ENCODE data around the gene PPM1H.
A peak's percentile ranks its signal among the peaks of the same experiment; 100 is the strongest.

PPM1H gene

DNA sequence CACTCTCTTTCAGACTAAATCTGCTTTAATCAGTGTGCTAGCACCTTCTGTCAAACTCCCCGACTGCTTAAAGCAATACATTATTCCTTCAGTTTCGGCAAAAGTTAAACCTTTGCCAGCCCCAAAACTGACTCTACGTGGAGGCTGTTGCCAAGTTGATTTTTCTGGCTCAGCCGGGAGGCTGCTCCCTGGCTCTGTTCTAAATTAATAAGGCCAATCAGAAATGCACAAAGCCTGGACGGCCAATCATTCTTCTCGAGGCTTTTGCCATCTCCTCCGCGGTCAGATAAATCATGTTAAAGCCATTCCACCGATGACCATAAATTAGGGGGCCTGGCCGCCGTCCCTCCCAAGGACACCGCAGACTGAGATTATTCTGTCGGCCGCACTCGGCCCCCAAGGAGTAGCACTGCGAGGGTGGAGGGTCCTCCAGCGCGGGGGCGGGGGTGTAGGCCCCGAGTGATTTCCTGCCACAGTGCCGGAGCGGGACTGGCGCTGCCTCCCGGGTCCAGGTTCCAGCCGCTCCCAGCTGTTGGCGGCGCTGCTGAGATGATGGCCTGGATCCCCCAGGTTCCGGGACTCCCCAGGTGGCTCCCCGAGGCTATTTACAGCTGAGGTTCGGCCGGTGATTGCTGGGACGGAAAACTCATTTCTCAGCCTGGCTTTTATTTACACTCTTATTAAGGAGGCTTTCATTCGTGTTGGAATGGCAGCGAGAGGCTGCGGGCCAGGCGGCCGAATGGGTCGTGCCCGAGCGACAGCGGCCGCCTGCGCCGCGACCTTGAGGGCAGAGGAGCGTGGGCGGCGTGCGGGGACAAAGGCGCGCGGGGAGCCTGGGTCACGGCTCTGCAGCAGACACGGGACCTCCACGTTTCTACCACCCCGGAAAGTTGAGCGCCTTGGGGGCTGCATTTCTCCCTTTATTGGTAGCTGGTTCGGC is 303.2 kb downstream of the PPM1H start:
- peak; percentile 35 for DNase-seq

DNA sequence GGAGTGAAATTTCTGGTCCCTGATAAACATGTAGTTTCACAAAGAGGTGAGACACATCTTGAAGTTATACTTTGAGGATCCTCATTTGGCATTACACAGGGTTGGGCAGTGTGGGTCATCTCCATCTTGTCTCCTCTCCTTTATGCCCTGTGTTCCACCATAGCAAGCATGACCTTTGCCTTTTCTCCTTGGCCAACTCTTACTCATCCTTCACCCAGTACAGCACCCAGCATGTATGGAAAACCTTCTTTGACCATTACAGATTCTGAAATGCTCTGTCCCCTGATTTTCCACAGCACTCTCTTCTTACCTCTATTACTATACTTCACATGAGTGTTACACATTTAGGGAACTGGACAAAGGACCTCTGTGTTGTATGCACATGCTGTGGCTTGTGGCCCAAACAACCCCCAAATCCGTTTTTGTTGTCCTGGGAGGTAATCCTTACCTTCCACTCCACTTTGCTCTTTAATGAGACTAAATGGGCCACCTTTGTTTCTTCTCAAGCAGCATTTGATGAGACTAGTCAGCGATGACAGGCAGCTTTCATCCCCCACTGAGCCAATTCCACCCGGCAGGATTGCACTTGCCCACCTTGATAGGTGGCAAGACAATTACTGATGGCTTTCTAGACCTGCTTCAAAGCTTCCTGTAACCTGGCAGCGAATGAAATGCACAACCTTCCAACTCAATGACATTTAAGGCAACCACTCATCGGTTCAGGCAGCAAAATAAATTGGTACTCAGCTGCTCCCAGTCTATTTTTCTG is 304.8 kb downstream of the PPM1H start:
- DNase-seq, result no peak

DNA sequence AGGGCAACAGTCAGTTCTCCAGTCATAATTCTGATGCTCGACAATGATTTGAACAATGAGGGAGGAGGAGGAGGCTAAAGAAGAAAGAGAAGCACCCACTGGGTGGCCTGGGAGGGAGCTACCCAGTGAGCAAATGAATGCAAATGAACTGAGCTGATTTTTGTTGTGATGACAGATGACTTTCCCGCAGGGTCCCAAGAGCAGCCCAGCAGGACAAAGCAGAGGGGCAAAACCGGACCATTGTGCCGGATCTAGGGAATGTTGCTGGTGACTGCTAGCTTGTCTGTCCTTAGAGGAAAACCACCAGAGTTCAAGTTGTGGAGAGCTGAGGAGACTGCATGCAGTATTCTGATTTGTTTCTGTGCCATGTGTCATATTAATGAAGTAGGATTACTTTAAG is 305.5 kb downstream of the PPM1H start:
- no peak for DNase-seq

DNA sequence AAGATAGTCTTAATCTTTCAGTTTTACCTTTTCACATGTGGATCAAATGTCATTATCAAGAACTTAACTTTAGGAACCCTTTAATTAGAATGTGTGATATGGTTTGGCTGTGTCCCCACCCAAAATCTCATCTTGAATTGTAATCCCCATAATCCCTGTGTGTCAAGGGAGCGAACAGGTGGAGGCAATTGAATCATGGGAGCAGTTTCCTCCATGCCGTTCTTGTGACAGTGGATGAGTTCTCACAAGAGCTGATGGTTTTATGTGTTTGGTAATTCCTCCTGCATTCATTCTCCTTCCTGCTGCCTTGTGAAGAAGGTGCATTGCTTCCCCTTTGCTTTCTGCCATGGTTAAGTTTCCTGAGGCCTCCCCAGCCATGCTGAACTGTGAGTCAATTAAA is 307.8 kb downstream of the PPM1H start:
- no peak for DNase-seq

DNA sequence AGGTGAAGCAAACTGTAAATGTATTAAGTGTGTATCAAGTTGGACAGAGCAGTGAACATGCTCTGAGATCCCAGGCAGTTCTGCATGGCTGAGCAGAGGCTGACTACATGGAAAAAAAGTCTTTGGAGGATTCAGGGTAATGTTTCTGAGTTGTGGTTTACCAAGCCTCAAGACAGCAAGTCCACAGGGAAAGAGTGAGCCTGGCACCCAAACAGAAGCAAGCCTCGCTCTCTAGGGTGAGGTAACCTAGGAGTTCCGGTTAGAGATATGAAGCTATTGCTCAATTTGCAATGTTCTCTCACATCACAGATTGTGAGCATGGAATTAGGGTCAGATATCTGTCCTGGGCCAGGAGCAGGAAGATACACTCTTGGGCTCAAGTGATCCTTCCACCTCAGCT is 309.7 kb downstream of the PPM1H start:
- peak; percentile 47 for DNase-seq

DNA sequence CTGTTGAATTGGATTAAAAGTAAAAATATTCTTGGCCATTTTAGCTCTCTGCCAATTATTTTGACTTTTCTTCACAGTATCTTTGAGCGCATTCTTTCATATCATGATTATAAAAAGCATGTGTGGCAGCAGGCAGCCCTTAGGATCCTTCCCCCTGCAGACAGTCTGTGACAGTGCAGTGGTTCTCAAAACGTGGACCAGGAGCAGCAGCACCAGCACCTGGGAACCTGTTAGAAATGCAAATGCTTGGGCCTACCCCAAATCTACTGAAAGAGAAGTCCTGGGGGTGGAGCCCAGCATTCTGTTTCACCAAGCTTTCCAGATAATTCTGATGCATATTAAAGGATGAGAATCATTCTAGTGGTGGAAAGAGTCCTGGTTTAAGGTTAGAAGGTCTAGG is 312.8 kb downstream of the PPM1H start:
- DNase-seq, result no peak

DNA sequence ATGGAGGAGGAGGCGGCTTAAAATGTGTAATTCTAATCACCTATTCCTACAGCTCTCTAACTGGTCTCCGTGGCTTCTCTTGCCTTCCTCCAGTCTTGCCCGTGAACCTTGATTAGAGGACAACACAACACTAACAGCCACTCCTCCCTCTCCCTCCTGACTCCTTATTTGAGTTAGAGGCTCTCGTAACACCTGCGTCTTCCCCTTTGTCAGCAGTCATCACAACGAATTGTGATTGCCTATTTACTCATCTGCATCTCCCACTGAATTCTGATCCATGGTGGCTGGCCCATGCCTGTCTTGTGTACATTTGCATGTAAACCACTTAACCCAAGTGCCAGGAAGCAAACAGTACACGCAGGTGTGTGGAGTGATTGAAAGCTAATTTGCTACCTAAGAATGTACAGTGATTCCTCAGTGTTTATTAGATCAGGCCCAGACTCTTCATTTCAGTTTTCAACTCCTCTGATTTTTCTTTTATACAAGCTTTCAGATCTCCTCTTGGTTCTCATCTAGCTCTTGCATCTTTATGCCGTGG is 313.8 kb downstream of the PPM1H start:
- DNase-seq, result no peak

DNA sequence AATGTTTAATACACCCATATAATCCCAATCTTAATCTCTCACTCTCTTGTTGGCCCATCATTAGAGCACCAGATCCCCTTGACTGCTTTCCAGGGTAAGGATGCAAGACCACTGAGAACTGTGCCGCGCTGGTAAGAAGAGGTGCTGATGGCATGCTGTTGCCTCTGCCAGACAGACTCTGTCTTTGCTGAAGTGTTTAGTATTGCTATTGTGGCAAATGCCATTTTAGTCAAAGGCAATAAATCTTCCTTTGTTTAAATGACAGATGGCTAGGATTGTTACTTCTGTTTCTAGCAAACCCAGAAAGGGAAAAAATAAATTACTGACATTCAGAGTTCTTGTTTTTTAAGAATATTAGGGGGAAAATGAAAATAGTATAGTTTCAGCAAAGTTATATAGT is 316.0 kb downstream of the PPM1H start:
- no peak for DNase-seq

DNA sequence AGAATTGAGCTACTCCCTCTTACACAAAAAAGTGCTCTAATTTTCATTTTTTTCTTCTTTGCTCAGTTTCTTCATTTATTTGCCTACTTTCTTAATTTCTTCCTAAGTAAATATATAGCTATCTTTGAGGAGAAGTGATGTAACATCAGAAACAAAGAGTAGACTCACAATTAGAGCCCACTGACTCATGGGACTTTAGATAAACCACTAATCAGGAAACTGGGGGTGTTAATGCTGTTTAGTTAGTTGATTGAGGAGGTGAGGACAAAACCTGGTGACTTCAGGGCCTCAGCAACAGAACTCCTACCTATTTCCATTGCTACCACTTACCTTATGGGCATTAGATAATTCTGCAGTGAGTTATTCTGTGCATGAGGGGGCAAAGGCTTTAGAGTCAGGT is 316.6 kb downstream of the PPM1H start:
- no peak for DNase-seq

DNA sequence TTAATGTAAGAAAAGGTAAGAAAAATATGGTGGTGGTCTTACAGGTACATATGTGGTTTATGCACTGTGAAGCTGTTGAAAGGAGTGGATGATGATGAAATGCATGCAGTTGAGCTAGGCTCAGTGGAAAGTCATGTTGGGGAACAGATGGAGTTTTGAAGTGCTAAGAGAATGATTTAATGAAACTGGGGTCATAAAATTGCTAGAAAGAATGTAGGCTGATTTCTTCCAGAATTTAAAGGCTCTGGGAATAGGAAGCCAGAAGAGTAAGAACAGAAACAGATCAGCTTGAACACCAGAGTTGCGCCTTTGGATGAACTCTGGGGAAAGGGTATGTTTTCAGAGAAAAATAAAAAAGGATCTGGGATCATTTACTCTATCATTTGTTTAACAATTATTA is 321.9 kb downstream of the PPM1H start:
- DNase-seq, result no peak

DNA sequence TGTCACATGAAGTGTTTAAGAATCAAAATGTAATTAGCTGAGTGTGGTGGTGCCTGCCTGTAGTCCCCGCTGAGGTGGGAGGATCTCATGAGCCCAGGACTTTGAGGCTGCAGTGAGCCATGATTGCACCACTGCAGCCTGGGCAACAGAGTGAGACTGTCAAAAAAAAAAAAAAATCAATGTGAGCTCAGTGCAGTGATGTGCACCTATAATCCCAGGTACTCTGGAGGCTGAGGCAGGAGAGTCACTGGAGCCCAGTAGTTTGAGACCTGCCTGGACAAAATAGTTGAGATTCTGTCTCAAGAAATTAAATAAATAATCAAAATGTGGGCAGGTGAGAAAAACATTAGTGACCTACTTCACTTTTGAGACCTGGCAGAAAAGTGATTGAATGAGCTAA is 328.3 kb downstream of the PPM1H start:
- DNase-seq, result no peak

DNA sequence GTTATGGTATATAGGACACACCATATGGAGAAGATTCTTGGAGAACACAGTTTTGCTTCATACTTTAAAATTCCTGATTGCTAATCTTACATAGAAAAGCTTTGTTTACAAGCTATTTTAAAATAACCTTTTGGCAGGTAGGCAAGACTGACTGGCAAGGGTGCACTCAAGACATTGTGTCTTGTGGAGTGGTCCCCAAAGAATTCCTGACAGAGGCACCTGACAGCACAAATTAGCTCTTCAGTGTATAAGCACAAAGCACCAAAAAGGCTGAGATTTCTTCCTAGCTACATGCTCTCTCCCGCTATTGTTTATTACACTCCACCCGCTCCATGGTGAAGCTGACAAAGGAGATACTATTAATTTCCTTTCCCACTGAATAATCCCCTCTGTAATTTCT is 329.0 kb downstream of the PPM1H start:
- DNase-seq, result no peak

DNA sequence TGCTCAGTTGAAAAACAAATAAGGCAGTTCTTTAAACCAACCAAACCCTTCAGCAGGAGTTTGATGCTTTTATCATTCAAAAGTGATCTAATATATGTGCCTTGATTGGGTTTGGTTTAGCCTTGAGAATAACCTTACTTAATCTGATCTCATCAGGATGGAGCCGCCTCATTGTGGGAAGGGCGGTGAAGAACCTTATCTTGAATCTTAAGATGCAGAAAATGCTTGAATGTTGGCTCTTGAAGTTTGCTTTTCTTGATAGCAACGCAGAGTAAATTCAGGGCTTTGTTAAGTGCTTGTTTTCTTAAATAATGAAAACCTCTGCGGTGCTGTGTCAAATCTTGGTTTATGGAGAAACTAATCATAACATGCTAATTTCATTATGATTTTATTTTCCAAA is 330.1 kb downstream of the PPM1H start:
- peak; percentile 72 for DNase-seq

DNA sequence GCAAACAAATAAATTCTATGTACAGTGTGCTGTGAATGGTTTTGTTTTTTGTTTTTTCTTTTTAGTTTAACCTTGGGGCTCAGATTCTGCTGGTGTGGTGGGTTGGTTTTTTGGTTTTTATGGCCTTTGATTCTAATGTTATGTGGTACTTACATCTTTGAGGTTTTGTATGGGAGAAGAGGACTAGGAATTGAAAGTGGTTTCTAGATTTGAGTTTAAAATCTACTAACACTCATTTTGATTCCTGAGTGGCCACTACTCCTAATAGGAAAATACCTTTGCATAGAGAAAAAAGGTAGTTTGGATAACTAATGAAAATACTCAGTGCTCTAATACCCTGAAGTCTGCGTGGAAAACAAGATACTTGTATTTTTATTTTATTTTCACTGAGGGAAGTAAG is 330.6 kb downstream of the PPM1H start:
- no peak for DNase-seq

DNA sequence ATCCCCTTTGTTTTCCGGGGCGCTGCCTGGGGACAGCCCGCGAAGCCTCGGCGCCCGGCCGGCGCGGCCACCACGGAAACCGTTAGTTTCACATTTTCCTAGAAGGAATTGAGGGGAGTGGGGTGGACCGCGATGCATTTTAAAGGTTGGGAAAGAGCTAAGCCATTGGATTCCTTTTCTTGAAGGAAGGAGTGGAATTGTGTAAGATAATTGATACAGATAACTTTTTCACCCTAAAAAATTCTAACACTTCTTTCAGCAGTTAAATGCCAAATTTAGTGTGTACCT is 331.2 kb downstream of the PPM1H start:
- DNase-seq, result no peak

DNA sequence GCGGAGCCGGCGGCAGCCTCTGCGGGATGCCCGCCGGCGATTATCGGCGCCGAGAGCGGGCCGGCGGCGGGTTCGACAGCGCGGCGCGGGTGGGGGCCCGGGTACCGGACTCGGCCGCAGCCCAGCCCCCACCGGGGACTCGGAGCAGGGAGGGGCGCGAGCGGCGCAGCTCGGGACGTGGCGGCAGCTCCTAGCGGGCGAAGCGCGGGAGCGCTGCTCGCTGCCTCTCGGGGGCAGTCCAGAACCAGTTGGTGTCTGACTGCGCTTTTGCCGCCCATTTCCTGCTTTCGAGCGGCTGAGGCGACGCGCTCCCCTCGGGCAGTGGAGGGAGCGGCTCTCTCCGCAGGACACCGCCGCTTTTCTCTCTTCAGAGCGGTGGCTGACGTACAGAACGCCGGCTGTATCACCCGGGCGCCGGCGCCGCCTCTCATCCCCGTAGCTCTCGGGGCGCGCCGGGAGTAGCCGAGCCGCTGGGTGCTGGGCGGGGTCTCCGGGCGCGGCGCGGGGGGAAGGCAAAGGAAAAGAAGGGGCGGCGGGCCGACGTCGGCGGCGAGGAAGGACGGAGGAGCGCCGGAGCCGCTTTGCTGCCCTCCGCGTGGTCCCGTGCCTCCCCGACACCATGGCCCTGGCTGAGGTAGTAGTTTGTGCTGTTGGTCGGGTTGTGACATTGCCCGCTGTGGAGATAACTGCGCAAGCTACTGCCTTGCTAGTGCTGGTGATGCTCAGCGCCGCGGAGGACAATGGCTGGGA is 331.7 kb downstream of the PPM1H start:
- peak; percentile 95 for DNase-seq

DNA sequence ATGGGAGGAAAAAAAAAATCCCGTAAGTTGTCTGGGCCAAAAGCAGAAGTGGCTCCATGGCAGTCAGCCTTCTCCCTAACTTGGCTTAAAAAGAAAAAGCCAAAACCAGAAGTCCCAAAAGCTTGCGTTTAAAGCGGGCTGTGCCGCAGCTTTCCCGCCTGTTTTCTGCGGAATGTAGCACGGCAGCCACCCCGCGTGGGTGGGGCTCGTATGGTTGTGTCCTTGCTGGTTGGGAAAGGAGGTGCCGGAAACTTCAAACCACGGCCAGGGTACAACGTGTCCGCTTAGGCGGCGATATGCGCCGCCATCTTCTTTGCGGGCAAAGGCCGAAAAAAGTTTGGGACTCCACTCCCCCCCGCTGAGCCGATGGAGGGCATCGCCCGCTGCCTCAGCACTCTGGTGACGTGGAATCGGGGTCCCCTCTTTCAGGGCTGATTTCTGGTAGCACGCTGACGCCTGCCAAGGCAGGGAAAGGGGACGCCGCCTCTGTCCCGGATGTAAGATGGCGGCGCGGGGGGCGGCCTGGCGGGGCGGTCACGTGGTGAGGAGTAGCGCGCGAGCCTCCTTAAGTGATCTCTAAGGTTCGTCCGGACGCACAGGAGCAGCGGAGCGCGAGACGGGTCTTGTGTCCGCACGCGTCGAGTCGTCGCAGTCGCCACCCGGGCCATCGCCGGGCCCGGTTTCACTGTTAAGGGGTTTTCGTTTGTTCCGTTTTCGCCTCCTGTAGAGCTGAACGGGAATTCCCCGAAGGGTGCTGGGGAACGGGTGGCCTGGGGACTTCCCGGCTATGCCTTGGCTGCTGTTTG is 332.5 kb downstream of the PPM1H start:
- DNase-seq, result peak; percentile 96

DNA sequence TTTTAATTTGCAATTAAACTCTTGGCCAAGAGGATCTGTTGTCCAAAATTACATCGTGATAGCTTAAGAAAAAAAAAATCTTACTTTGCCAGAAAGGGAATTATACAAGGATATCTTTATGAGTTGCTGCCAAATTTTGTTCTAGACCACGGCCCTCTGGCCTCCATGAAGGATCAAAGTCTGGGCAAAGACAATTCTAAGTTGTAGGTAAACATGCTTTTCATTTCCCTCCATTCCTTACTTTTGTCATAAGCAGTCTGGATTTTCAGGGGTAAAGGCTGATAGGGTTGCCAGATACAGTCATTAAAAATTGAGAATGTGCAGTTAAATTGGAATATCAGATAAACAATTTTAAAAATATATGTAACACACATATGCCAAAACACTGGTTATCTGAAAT is 333.2 kb downstream of the PPM1H start:
- DNase-seq, result peak; percentile 35

DNA sequence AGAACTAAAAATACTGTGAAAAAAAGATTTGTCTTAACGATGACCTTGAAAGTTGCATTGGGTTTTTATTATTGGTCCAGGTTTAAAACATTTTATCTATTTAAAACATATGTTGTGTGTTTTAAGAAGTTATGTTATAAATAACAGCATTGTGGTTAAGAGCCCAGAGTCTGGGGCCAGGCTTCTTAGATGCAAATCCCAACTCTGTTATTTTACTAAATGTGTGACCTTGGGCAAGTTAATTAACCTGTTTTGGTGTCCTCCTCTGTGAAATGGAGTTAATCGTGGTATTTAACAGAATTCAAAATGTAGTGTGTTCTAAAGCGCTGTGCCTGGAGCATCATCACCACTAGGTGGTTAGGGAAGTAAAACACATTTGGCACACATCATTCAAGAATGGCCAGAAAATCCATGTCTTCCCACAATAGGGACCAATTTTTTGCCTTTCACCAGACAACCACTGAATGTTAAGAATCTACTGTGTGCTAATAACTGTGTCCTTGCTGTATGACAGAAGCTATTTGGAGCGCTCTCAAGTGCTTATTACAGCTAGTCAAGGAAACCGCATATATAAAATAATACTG is 335.0 kb downstream of the PPM1H start:
- DNase-seq, result peak; percentile 50

DNA sequence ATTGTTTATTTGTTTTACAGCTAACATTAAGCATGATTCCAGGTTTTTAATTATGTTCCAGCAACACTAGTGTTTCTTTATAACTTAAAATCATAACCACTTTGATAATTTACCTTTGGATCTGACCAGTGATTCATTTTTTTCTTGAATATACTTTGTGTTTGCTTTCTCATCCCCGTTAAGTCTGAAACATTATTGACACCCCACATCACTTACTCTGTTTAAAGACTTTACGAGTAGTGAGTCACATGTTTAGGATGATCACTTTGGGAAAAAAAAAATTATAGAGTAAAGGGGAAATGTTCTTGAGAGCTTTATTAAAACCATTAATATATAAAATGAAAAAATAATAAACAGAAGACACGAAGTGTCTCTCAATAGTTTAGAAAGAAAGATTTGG is 336.1 kb downstream of the PPM1H start:
- DNase-seq, result no peak

DNA sequence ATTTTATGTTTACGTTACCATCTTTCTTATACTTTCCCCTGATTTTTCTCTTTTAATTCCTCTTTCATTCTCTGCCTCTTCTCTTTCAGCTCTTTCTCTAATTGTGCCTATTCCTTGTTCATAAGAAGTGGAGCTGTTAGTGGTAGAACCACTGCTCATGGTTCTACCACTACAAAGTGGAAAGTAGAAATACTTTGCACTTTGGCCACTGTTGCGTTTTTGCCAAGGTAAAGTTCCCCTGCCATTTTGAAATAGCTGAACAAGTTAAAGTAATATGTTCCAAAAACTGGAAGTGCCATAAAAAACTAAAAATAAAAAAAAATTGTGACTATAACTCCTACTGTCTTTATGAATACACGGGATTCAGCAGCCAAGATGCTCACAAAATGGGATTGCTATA is 337.7 kb downstream of the PPM1H start:
- no peak for DNase-seq
